Stomach (tissue), 9 donors: ENCODE data around the gene GOLIM4. TPM values are rescaled to one million over a fixed set of nuclear protein-coding genes. Genes with fewer than 3 reads are reported as not detected.

Source experiments
- DNase-seq, 2 donors: peaks; one replicate each; pipeline versions ENCODE4 v3.0.0 to v3.0.0-alpha.2; 2013 to 2019
- H3K27ac ChIP-seq, 5 donors: fragments of 200-600 bp in 4 of 5; sonication (generic) in 4 of 5; one replicate each; pipeline ENCODE4 v1.5.1; 2013 to 2019; ENCODE audit warnings: mild to moderate bottlenecking in 1 of 5, moderate library complexity in 1 of 5
- H3K27me3 ChIP-seq, 3 donors: fragments of 200-600 bp; sonication (generic); one replicate each; pipeline ENCODE4 v1.5.1; 2017 to 2019; ENCODE audit warnings: mixed run types in 1 of 3
- H3K36me3 ChIP-seq, 4 donors: fragments of 200-600 bp; sonication (generic); 1 replicate in 3 of 4; 2 replicates in 1 of 4; pipeline ENCODE4 v1.5.1; 2016 to 2019
- H3K4me1 ChIP-seq, 4 donors: fragments of 200-600 bp; sonication (generic); one replicate each; pipeline ENCODE4 v1.5.1; 2016 to 2019
- H3K4me3 ChIP-seq, 4 donors: fragments of 200-600 bp; sonication (generic) in 3 of 4; one replicate each; pipeline ENCODE4 v1.5.1; 2016 to 2019; ENCODE audit warnings: mild to moderate bottlenecking in 1 of 4
- H3K9me3 ChIP-seq, 4 donors: fragments of 200-600 bp; sonication (generic); one replicate each; pipeline ENCODE4 v1.5.1; 2016 to 2019
- CTCF ChIP-seq, 7 experiments: fragments of 450-650 bp in 4 of 7; fragments of 200-600 bp in 3 of 7; sonication (generic) in 3 of 7; IDR thresholded peaks; one replicate each; pipeline ENCODE4 v1.5.1; 2016 to 2019; ENCODE audit warnings: antibody characterized with exemption in 7 of 7, control low read depth in 2 of 7, mild to moderate bottlenecking in 1 of 7
- EP300 ChIP-seq: sonication (generic); formaldehyde crosslinking; IDR thresholded peaks from one replicate; pipeline ENCODE4 v1.6.1; 2017; ENCODE audit warnings: antibody characterized with exemption
- POLR2A ChIP-seq, 4 donors: fragments of 450-650 bp; IDR thresholded peaks; one replicate each; pipeline ENCODE4 v1.6.1; 2016; ENCODE audit warnings: antibody characterized with exemption in 4 of 4, control low read depth in 2 of 4, mild to moderate bottlenecking in 1 of 4, moderate library complexity in 1 of 4
- POLR2AphosphoS5 ChIP-seq, 3 donors: sonication (generic); formaldehyde crosslinking; IDR thresholded peaks; one replicate each; pipeline ENCODE4 v1.6.1; 2016; ENCODE audit warnings: antibody characterized with exemption in 3 of 3
- WGBS, 5 donors: extraction: QIAGEN DNeasy Blood & Tissue Kit in 3 of 5; methylation state at CpG; one replicate each; pipeline versions ENCODE4 v1.1.5 to v1.1.7; 2013 to 2018; 5-methylcytosine and 5-hydroxymethylcytosine counted together
- intact Hi-C: fragments of 100-400 bp; cut with DNase I; formaldehyde crosslinking; loops from one replicate; pipeline ENCODE4 v1.15.1; 2023; ENCODE audit warnings: low total_unique reads
- polyA plus RNA-seq, 3 donors: library from polyadenylated mRNA; stranded (reverse); fragments of 200-250 nt; gene quantifications; one replicate each; pipeline ENCODE4 v1.2.3, GENCODE V29; 2013
- total RNA-seq, 5 donors: library from RNA; depleted of rRNA; stranded (reverse); fragments of >200 nt; gene quantifications; one replicate each; pipeline versions ENCODE4 v1.1.0 to v1.2.3, GENCODE V29; 2014 to 2016
- donor health status: healthy with polysubstance abuse.
- donor health status: Bipolar disorder and iron deficiency.
- donor health status: healthy.

The GOLIM4 gene
- total and polyA plus RNA-seq, 8 donors, result 7.6 to 102 (median 25.0) TPM

- peaks cover 14 to 77% (median 37%) of the 10 kb centered on the region in 4 donors for H3K4me1 ChIP-seq
- H3K36me3 ChIP-seq, result peaks cover 0 to 12% (median 9%) of the 10 kb centered on the region in 4 donors
- no peaks in the 10 kb centered on the region for H3K9me3 ChIP-seq
- intact Hi-C loops, result loop anchor here (5.0 kb wide), 1 partner anchor 120 kb away; no protein-coding TSS in a partner anchor
- peak in 1 of 2 donors; percentile 89 for DNase-seq
- H3K4me3 ChIP-seq, result no peak overlapping the region
- WGBS, 5 donors, result 60 to 79% (median 71%) methylated on average over 1 of the region's 1 CpG
- no peak overlapping the region for H3K27ac ChIP-seq
- TF ChIP-seq POLR2A (IDR thresholded peaks at IDR 0.05) (no peak), POLR2AphosphoS5 (IDR thresholded peaks at IDR 0.05) (peak in 2 of 3 donors; percentile 10 to 63), CTCF (IDR thresholded peaks at IDR 0.05) (peak in 5 of 7 experiments; percentile 53 to 98 (median 80))
- no peaks in the 10 kb centered on the region for H3K27me3 ChIP-seq
Observed at GRCh38 chr3:168047190-168047795, 48.4 kb downstream of the GOLIM4 start.

GRCh38 chr3:168044049-168044448, 51.7 kb downstream of the GOLIM4 start:
- no peak for DNase-seq
- no peaks in the 10 kb centered on the region for H3K9me3 ChIP-seq
- no peak for TF ChIP-seq CTCF (IDR thresholded peaks at IDR 0.05)
- no peak for TF ChIP-seq POLR2A (IDR thresholded peaks at IDR 0.05)
- TF ChIP-seq POLR2AphosphoS5 (IDR thresholded peaks at IDR 0.05), result no peak
- no peak for TF ChIP-seq EP300
- intact Hi-C loops, result no loop called here
- H3K27ac ChIP-seq, result peak overlapping the region in 1 of 5 donors; percentile 35
- H3K4me1 ChIP-seq, result peaks cover 3 to 62% (median 25%) of the 10 kb centered on the region in 4 donors
- WGBS, 5 donors, result 14 to 42% (median 39%) methylated on average over 6 of the region's 6 CpGs
- H3K27me3 ChIP-seq, result no peaks in the 10 kb centered on the region
- H3K36me3 ChIP-seq, result peaks cover 0 to 29% (median 15%) of the 10 kb centered on the region in 4 donors
- peak overlapping the region in 1 of 4 donors; percentile 13 for H3K4me3 ChIP-seq

- 58 to 75% (median 64%) methylated on average over 6 of the region's 6 CpGs for WGBS, 5 donors
- Histone ChIP-seq H3K4me1 (peaks cover 0 to 64% (median 22%) of the 10 kb centered on the region in 4 donors), H3K27ac (peak overlapping the region in 2 of 5 donors; percentile 34 to 52), H3K4me3 (no peak overlapping the region), H3K27me3 (no peaks in the 10 kb centered on the region), H3K36me3 (peaks cover 0 to 47% (median 37%) of the 10 kb centered on the region in 4 donors), H3K9me3 (no peaks in the 10 kb centered on the region)
- intact Hi-C loops, result no loop called here
- DNase-seq, result peak in 1 of 2 donors; percentile 73
- TF ChIP-seq POLR2A (IDR thresholded peaks at IDR 0.05), result no peak
- TF ChIP-seq CTCF (IDR thresholded peaks at IDR 0.05), result peak in 5 of 7 experiments; percentile 29 to 58 (median 54)
Observed at GRCh38 chr3:168040607-168041208, 55.0 kb downstream of the GOLIM4 start.

GRCh38 chr3:168037020-168037419, 58.7 kb downstream of the GOLIM4 start:
- WGBS, 5 donors, result 85 to 92% (median 91%) methylated on average over 2 of the region's 2 CpGs
- intact Hi-C loops, result no loop called here
- Histone ChIP-seq H3K27me3 (no peaks in the 10 kb centered on the region), H3K9me3 (no peaks in the 10 kb centered on the region), H3K36me3 (peaks cover 0 to 49% (median 42%) of the 10 kb centered on the region in 4 donors), H3K4me3 (no peak overlapping the region), H3K27ac (no peak overlapping the region), H3K4me1 (peaks cover 0 to 42% (median 11%) of the 10 kb centered on the region in 4 donors)
- TF ChIP-seq CTCF (IDR thresholded peaks at IDR 0.05) (no peak), POLR2AphosphoS5 (IDR thresholded peaks at IDR 0.05) (no peak), EP300 (no peak), POLR2A (IDR thresholded peaks at IDR 0.05) (no peak)
- DNase-seq, result no peak
